NCI-H1417 (cell line): ENCODE measurements around the gene MAPKAP1.

Experiments used
- DNase-seq, 3 experiments: peaks; one replicate each; lab custom pipeline; 2025; lab: John Stamatoyannopoulos, UW

MAPKAP1 gene

GRCh38 chr9:125536167-125536772 is 170.7 kb downstream of the MAPKAP1 start:
- DNase-seq, result peak in 1 of 3 experiments; percentile 57

GRCh38 chr9:125534971-125535701 is 171.9 kb downstream of the MAPKAP1 start:
- DNase-seq, result no peak

DNA sequence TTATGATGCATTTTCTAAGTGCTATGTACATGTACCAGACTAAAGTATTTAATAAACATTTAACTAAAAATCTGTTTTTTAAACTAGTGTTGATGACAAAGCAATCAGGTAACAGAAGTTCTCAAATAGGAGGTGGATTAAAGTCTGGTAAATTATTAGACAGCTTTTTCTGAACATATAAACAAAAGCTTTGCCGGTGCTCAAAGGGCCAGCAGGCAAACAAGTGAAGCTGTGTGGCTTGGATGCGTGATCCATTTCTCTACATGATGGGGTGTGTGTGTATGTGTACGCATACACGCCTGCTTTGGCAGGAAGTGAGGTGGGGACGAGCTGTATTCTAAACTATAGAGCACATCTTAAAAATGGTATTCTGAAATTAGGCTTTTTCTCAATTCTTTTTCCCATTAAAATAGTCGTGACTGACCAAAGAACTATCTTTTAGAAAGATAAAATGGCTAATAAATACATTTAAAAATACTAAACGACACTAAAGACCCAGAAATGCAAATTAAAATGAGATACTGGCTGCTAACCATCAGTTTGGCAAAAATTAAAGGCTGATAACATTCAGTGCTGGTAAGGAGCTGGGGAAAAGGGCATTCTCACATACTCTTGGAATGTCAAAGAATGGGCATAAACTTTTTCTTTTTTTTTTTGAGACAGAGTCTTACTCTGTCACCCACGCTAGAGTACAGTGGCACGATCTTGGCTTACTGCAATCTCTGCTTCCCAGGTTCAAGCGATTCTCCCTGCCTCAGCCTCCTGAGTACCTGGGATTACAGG is 174.0 kb downstream of the MAPKAP1 start:
- DNase-seq, result no peak

GRCh38 chr9:125532412-125532811 is 174.6 kb downstream of the MAPKAP1 start:
- DNase-seq, result no peak

DNA sequence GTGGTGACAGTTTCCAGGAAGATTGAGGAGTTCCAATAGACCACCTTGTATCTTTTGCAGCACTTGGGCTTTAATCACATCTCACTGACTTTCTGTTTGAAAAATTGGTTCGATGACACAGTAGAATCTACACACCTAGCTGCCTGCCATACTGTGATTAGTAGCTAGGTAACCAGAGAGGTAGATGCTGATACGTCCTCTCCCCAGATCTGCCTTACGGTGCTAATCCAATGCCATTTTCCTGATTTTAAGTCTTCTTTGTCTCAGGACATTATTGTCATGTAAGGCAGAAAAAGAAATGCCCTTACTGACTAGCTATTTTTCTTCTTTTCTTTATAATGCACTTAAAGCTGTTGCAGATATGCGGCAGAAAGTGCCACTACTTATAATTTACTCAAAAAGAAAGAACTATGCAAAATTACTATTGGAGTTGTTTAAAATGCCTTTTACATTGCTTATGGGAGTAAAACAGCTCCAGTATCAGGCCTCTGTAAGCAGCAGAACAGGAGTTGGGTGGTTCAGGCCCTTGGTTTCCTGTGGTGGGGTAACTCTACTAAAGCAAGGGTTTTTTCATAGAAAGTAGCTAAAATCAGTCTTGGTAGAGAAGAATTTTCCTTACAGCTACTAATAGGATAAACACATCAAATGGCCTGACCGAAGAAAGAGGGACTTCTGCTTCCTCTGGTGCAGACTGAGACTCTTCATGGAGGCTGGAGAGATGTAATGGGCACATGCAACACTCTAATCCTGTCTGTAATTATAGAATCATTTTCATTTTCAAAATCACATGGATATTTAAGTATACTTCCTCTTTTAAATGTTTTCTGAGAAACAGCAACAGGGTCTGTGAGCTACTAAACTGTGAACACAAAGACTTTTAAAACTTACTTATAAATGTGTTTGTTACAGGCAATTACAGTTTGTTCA is 177.2 kb downstream of the MAPKAP1 start:
- DNase-seq, result no peak

DNA sequence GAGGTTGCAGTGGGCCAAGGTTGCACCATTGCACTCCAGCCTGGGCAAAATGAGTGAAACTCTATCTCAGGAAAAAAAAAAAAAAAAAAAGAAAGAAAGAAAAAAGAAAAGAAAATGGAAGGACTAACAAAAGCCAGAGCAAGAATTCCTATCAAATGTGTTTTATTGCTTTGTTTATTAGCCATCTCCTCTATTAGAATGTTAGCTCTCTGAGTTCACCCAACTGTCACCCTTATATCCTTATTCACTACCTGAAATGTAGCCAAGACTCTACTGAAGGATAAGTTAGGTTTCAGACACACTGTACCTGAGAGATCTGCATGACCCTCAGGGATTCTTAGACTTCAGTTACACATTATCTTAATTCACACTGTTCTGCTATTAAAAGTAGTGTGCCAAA is 177.9 kb downstream of the MAPKAP1 start:
- DNase-seq, result no peak

DNA sequence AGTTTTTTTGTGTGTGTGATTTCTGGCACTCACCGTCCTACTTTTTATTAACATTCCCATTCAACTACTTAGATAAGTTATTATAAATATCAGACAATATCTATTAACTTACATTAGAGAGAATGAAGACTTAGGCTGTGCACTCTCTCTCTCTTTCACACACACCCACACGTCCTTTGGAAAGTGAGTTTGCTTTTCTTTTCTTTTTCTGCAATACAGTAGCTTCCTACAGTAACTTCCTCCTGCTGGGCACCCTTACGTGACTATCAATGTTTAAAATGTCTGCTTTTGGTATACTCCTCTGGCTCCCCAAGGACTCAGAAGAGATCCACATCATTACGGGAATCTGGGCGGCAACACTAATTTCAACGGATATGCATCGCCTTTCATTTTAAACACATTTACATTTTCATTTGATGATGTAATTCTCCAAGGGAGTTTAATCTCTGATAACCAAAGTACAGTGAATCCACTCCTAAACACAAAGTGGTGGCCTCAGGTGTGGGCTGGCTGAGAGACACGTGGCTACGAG is 179.5 kb downstream of the MAPKAP1 start:
- DNase-seq, result no peak

GRCh38 chr9:125525921-125526631 is 180.9 kb downstream of the MAPKAP1 start:
- DNase-seq, result no peak

DNA sequence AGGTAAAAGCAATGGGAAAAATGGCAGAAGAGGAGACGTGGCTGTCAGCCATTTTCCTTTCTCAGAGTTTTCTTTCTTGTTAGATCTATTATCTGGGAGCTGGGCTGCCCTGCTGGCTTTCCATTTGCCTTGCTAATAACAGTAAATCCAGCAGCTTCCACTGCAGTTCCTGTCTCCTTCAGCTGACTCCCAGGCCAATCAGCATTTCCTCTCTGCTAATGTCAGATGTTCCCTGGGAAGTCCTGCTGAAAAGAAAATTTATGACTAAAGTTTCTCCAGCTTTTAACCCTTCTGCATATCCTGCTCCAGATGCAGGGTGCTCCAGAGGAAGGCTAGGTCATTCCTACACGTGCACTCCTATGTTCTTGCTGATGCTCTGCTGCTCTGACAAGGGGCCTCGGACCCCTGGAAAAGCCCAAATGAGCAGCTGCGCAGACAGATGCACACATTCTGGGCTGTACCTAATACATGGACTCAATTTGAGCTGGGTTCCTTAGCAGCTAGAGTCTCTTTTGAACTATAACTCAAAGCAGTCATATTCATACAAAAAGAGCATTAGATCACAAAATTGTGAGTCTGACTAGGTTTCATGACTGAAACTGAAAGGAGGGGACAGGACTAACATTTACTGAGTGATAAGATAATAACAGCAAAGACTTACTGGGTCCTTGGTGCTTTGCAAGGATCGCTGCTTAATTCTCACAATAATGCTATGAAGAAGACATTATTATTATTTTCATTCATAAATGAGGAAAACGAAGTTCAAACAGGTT is 182.2 kb downstream of the MAPKAP1 start:
- no peak for DNase-seq

- DNase-seq, result no peak
Measured at GRCh38 chr9:125523681-125524080, 183.3 kb downstream of the MAPKAP1 start.

DNA sequence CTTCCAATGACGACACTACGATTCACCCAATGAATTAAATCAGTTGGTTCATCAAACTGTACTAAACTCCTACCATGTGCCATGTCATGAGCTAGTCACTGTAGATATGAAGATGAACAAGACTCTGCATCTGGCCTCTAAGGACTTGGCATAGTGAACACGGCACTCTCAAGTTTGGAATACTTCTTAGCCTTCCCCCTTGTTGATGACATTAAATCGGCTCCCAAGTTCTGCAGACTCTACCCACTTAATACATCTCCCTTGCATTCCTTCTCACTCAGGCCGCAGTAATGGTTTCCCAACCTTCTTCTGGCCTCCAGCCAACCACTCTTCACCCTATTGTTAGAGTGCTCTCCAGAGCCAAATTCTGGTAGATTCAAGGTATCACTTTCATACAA is 184.7 kb downstream of the MAPKAP1 start:
- DNase-seq, result peak in 1 of 3 experiments; percentile 4

GRCh38 chr9:125521462-125522327 is 185.3 kb downstream of the MAPKAP1 start:
- no peak for DNase-seq

GRCh38 chr9:125519734-125520133 is 187.3 kb downstream of the MAPKAP1 start:
- no peak for DNase-seq

GRCh38 chr9:125517577-125517976 is 189.4 kb downstream of the MAPKAP1 start:
- no peak for DNase-seq

GRCh38 chr9:125515983-125516940 is 190.7 kb downstream of the MAPKAP1 start:
- DNase-seq, result no peak

DNA sequence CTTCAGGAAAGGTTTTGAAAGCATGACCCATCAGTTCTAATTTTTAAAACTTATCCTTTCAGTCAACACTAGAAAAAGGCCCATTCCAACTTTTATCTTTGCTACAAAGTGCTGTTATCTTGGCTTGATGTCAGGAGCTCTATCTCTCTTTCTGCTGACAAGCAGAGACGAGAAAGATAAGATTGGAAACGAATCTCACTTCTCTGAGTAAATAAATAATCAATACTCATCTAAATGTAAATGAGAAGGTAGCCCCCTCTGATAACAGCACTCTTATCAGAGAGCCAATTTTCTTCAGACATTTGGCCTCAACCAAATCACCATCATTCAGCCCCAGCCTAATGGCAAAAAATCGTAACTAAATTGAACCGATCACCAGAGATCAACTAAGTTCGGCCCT is 191.7 kb downstream of the MAPKAP1 start:
- no peak for DNase-seq

GRCh38 chr9:125514468-125514867 is 192.5 kb downstream of the MAPKAP1 start:
- DNase-seq, result no peak
